Measurements from ENCODE around the gene PRDM2. TPM values are rescaled to one million over a fixed set of nuclear protein-coding genes. Genes with fewer than 3 reads are reported as not detected.

PRDM2 gene
- total RNA-seq, 2 donors from 2014 or later, result 27.8 to 38.9 TPM

GRCh38 chr1:13779930-13780329 lies 79.9 kb downstream of the PRDM2 start:
- Histone ChIP-seq H3K27ac (no peak overlapping the region), H3K4me3 (no peak overlapping the region), H3K9me3 (no peaks in the 10 kb centered on the region), H3K27me3 (replicated peaks; ENCODE audit: insufficient read depth) (no peaks in the 10 kb centered on the region), H3K4me1 (replicated peaks) (peaks cover 6% of the 10 kb centered on the region), H3K36me3 (no peaks in the 10 kb centered on the region)
- DNase-seq (ENCODE audit: low spot score), result no peak
- intact Hi-C loops (cut with DNase I), result no loop called here
- no peak for TF ChIP-seq CTCF (IDR thresholded peaks at IDR 0.05)
- no peak for TF ChIP-seq POLR2A (IDR thresholded peaks at IDR 0.05)
- no peak for TF ChIP-seq POLR2AphosphoS5 (IDR thresholded peaks at IDR 0.05)
- 72% methylated on average over 6 of the region's 6 CpGs for WGBS

- H3K4me3 ChIP-seq, result no peak overlapping the region
- 80% methylated on average over 6 of the region's 6 CpGs for WGBS
- intact Hi-C loops (cut with DNase I), result no loop called here
- H3K9me3 ChIP-seq, result no peaks in the 10 kb centered on the region
- TF ChIP-seq POLR2A (IDR thresholded peaks at IDR 0.05) (no peak), POLR2AphosphoS5 (IDR thresholded peaks at IDR 0.05) (no peak), CTCF (IDR thresholded peaks at IDR 0.05) (no peak)
- no peaks in the 10 kb centered on the region for H3K36me3 ChIP-seq
- H3K27ac ChIP-seq, result no peak overlapping the region
- H3K4me1 ChIP-seq (replicated peaks), result peaks cover 6% of the 10 kb centered on the region
- H3K27me3 ChIP-seq (replicated peaks; ENCODE audit: insufficient read depth), result no peaks in the 10 kb centered on the region
- no peak for DNase-seq (ENCODE audit: low spot score)
Observed at GRCh38 chr1:13780780-13781179, 80.8 kb downstream of the PRDM2 start.

GRCh38 chr1:13781228-13781627 lies 81.2 kb downstream of the PRDM2 start:
- intact Hi-C loops (cut with DNase I), result no loop called here
- no peak for TF ChIP-seq POLR2AphosphoS5 (IDR thresholded peaks at IDR 0.05)
- no peak for TF ChIP-seq CTCF (IDR thresholded peaks at IDR 0.05)
- no peak for TF ChIP-seq POLR2A (IDR thresholded peaks at IDR 0.05)
- WGBS, result 33% methylated on average over 6 of the region's 6 CpGs
- no peak overlapping the region for H3K4me3 ChIP-seq
- peaks cover 6% of the 10 kb centered on the region for H3K4me1 ChIP-seq (replicated peaks)
- no peak overlapping the region for H3K27ac ChIP-seq
- no peak for DNase-seq (ENCODE audit: low spot score)
- no peaks in the 10 kb centered on the region for H3K36me3 ChIP-seq
- H3K27me3 ChIP-seq (replicated peaks; ENCODE audit: insufficient read depth), result no peaks in the 10 kb centered on the region
- no peaks in the 10 kb centered on the region for H3K9me3 ChIP-seq

GRCh38 chr1:13781907-13782633 lies 82.1 kb downstream of the PRDM2 start:
- Histone ChIP-seq H3K4me1 (replicated peaks) (peaks cover 6% of the 10 kb centered on the region), H3K9me3 (no peaks in the 10 kb centered on the region), H3K36me3 (no peaks in the 10 kb centered on the region), H3K4me3 (no peak overlapping the region), H3K27ac (peak overlapping the region in 1 of 2 donors; percentile 21), H3K27me3 (replicated peaks; ENCODE audit: insufficient read depth) (no peaks in the 10 kb centered on the region)
- TF ChIP-seq CTCF (IDR thresholded peaks at IDR 0.05) (no peak), POLR2AphosphoS5 (IDR thresholded peaks at IDR 0.05) (no peak), POLR2A (IDR thresholded peaks at IDR 0.05) (no peak)
- DNase-seq (ENCODE audit: low spot score), result no peak
- WGBS, result 39% methylated on average over 20 of the region's 20 CpGs
- intact Hi-C loops (cut with DNase I), result no loop called here
